ENCODE data around the gene ATXN1. TPM values are rescaled to one million over a fixed set of nuclear protein-coding genes. Genes with fewer than 3 reads are reported as not detected.

Gene ATXN1
- total RNA-seq, 1 experiment from 2014 or later, result 19.7 TPM

DNA sequence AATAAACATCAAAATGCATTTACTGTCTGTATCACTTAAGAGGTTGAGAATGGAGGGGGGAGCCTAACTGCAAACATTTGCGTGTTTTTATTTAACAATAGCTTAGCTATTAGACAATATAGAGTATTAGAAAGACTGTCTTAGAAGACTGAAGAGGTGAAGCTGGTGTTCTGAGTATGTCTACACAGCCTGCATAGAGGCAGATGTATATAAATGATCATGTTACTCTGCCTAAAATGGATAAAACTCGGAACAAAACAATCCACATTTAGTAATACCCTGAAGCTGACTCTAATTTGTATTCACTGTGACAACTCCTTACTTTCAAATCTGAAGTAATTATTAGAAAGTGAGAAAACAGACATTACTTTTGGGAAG, 340.9 kb downstream of the ATXN1 start:
- no TSS peak for BruUV-seq (replicated peaks)
- Mint-ChIP-seq H3K27ac (ENCODE audit: unreplicated experiment) (no peak overlapping the region), H3K9me3 (ENCODE audit: low read depth, unreplicated experiment) (no peaks in the 10 kb centered on the region), H3K4me3 (ENCODE audit: low read depth, unreplicated experiment) (no peak overlapping the region), H3K36me3 (ENCODE audit: insufficient read depth, unreplicated experiment) (no peaks in the 10 kb centered on the region), H3K4me1 (ENCODE audit: low read depth, unreplicated experiment) (no peaks in the 10 kb centered on the region), H3K27me3 (ENCODE audit: unreplicated experiment) (no peaks in the 10 kb centered on the region)
- CTCF ChIA-PET, result no interaction called here
- DNase-seq, result no peak
- intact Hi-C loops (cut with micrococcal nuclease; ENCODE audit: unreplicated experiment), result no loop called here
- TF ChIP-seq CTCF (IDR thresholded peaks at IDR 0.05; ENCODE audit: unreplicated experiment), result no peak

DNA sequence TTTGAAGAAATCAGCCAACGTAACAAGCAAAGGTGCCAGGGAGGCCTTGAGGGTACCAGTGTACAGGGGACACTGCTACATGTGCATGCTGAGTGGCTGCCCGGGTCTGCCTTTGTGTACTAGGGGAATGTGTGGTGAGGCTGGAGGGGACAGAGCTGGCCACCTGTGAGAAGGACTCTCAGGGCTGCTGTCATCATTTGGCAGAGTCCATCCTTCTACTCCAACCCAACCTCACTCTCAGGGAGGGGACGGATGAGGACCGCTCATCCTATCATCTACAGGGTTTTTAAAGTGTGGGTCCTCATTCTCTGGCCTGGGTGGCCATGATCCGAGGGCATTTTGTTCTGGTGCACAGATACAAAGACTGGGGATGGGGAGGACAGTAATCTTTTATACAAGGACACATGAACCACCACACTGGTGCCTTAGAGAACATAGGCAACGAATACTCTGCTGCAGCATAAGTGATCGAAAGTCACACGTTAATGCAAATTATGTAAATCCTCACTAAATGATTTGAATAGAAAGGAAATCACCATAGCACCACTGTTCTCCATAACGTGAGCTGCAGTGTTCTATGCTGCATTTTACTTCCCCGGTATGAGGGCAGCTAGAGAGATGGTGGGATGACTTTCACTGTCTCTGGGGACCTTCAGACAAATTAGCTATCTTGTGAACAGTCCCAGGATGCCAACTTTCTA, 341.5 kb downstream of the ATXN1 start:
- intact Hi-C loops (cut with micrococcal nuclease; ENCODE audit: unreplicated experiment), result no loop called here
- CTCF ChIA-PET, result no interaction called here
- no peaks in the 10 kb centered on the region for H3K4me1 Mint-ChIP-seq (ENCODE audit: low read depth, unreplicated experiment)
- H3K27me3 Mint-ChIP-seq (ENCODE audit: unreplicated experiment), result no peaks in the 10 kb centered on the region
- H3K4me3 Mint-ChIP-seq (ENCODE audit: low read depth, unreplicated experiment), result no peak overlapping the region
- TF ChIP-seq CTCF (IDR thresholded peaks at IDR 0.05; ENCODE audit: unreplicated experiment), result no peak
- DNase-seq, result no peak
- no peaks in the 10 kb centered on the region for H3K36me3 Mint-ChIP-seq (ENCODE audit: insufficient read depth, unreplicated experiment)
- no peak overlapping the region for H3K27ac Mint-ChIP-seq (ENCODE audit: unreplicated experiment)
- no TSS peak for BruUV-seq (replicated peaks)
- no peaks in the 10 kb centered on the region for H3K9me3 Mint-ChIP-seq (ENCODE audit: low read depth, unreplicated experiment)

GRCh38 chr6:16418151-16418550, 343.1 kb downstream of the ATXN1 start:
- no peaks in the 10 kb centered on the region for H3K36me3 Mint-ChIP-seq (ENCODE audit: insufficient read depth, unreplicated experiment)
- H3K27ac Mint-ChIP-seq (ENCODE audit: unreplicated experiment), result no peak overlapping the region
- TF ChIP-seq CTCF (IDR thresholded peaks at IDR 0.05; ENCODE audit: unreplicated experiment), result no peak
- BruUV-seq (replicated peaks), result no TSS peak
- no peaks in the 10 kb centered on the region for H3K4me1 Mint-ChIP-seq (ENCODE audit: low read depth, unreplicated experiment)
- no peak overlapping the region for H3K4me3 Mint-ChIP-seq (ENCODE audit: low read depth, unreplicated experiment)
- H3K9me3 Mint-ChIP-seq (ENCODE audit: low read depth, unreplicated experiment), result no peaks in the 10 kb centered on the region
- DNase-seq, result no peak
- intact Hi-C loops (cut with micrococcal nuclease; ENCODE audit: unreplicated experiment), result no loop called here
- CTCF ChIA-PET, result no interaction called here
- no peaks in the 10 kb centered on the region for H3K27me3 Mint-ChIP-seq (ENCODE audit: unreplicated experiment)

- no peak for DNase-seq
- no peaks in the 10 kb centered on the region for H3K4me1 Mint-ChIP-seq (ENCODE audit: low read depth, unreplicated experiment)
- no peak overlapping the region for H3K27ac Mint-ChIP-seq (ENCODE audit: unreplicated experiment)
- no peaks in the 10 kb centered on the region for H3K27me3 Mint-ChIP-seq (ENCODE audit: unreplicated experiment)
- intact Hi-C loops (cut with micrococcal nuclease; ENCODE audit: unreplicated experiment), result no loop called here
- TF ChIP-seq CTCF (IDR thresholded peaks at IDR 0.05; ENCODE audit: unreplicated experiment), result no peak
- H3K4me3 Mint-ChIP-seq (ENCODE audit: low read depth, unreplicated experiment), result no peak overlapping the region
- CTCF ChIA-PET, result no interaction called here
- no peaks in the 10 kb centered on the region for H3K9me3 Mint-ChIP-seq (ENCODE audit: low read depth, unreplicated experiment)
- no peaks in the 10 kb centered on the region for H3K36me3 Mint-ChIP-seq (ENCODE audit: insufficient read depth, unreplicated experiment)
- no TSS peak for BruUV-seq (replicated peaks)
These were observed 345.6 kb downstream of the ATXN1 start for GRCh38 chr6:16415677-16416076.

All from Calu3 (cell line).